GM13976 (cell line): ENCODE results near the gene C3orf18.

Experiments
- DNase-seq: peaks from one replicate; pipeline ENCODE4 v3.0.0; 2012; ENCODE audit warnings: low spot score
- in situ Hi-C: fragments of 300-500 bp; cut with MboI; formaldehyde crosslinking; loops from one replicate; pipeline ENCODE4 v1.12.0; 2022; ENCODE audit warnings: low sequenced_read_pairs, mixed read lengths, inconsistent platforms; ENCODE audit not compliant: unreplicated experiment
- TF ChIP-seq, protein P1 (sequence below): IDR thresholded peaks from 2 replicates; pipeline ENCODE4 v1.5.1; 2012; ENCODE audit warnings: borderline replicate concordance, mild to moderate bottlenecking; ENCODE audit not compliant: insufficient read depth; ENCODE audit errors: extremely low read depth, missing control alignments, control extremely low read depth

C3orf18 gene

DNA sequence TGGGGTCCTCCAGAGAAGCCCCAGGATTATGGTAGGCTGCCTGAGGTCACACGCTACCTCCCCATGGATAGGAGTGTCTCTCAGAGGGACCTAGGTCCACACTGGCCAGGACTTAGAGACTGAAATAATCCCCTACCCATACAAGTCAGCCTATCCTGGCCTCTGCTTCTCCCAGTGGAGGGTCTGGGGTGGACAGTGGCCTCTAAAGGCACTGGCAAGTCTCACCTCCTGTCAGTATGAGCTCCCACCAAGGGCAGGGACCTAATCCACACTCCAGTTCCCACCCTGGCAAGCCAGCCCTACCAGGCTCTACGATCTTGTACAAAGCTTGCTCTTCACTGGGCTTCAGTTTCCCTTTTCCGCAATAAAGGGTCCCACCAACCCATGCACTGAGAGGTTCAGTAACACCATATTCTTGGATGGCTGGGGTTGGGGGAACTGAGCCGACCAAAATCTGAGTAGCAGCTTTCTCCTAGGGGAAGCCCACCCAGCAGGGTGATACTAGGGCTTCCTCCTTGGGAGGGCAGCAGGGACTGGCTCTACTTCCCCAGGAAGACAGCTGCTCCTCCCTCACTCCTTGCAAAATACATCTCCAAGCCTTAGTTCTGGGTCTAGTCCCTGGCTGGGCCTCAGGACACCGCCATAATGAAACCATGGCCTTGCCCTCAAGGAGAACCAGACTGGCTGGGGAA lies 41.7 kb upstream of the C3orf18 start:
- in situ Hi-C loops: no loop called here
- TF ChIP-seq, protein P1, sequence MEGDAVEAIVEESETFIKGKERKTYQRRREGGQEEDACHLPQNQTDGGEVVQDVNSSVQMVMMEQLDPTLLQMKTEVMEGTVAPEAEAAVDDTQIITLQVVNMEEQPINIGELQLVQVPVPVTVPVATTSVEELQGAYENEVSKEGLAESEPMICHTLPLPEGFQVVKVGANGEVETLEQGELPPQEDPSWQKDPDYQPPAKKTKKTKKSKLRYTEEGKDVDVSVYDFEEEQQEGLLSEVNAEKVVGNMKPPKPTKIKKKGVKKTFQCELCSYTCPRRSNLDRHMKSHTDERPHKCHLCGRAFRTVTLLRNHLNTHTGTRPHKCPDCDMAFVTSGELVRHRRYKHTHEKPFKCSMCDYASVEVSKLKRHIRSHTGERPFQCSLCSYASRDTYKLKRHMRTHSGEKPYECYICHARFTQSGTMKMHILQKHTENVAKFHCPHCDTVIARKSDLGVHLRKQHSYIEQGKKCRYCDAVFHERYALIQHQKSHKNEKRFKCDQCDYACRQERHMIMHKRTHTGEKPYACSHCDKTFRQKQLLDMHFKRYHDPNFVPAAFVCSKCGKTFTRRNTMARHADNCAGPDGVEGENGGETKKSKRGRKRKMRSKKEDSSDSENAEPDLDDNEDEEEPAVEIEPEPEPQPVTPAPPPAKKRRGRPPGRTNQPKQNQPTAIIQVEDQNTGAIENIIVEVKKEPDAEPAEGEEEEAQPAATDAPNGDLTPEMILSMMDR: no peak
- no peak for DNase-seq

DNA sequence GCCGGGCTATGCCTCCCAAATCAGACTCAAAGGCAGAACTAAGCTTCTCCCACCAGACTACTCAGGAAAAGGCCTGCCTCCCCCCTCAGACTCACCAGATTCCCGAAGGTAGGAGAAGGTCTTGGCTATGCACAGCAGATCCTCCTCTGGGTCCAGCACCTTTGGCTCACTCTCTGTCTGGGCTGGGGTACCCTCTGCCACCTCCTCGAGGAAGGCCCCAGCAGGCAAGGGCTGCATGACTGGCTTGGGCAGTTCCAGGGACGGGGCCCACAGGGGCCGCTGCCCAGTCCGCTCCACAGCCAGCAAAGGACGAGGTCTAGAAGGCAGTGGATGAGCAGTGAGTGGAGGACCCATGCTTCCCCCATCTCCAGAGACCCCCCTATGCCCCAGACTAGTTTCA lies 40.7 kb upstream of the C3orf18 start:
- in situ Hi-C loops: no loop called here
- DNase-seq: no peak
- TF ChIP-seq, protein P1: no peak

DNA sequence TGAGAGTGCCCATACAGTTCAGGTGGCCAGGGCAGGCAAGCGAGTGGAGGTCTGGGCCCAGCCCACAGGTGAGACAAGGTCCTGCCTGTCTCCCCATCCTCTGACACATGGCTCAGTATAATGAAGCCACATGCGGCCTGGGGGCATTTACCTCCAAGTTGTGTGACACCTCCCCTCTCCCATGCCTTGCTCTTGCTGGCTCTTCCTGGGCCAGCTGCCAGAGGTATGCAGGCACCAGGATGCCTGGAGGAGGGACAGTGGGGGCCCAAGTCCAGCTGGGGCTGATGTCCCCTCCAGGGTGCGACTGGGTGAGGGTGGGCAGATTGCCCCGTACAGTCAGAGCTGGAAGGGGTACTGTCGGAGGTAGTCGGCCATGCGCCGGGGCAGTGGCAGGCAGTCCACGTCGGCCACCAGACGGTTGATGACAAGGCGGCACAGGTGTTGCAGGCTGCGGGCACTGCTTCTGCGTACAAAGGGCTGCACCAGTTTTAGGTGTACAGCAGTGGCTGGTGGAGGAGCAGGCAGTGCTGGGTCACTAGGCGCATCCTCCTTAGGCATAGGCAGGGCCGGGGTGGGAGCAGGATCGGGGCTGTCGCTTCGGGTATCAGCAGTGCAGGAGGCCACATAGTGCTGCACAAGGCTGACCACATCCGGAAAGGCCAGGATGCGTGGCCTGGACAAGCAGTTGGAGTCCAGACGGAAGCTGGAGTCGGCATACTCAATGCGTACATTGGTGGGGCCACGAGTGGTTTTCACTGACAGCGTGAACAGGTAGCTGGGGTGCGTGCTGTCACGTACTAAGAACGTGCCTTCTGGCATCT lies 39.9 kb upstream of the C3orf18 start:
- no peak for DNase-seq
- TF ChIP-seq, protein P1: no peak
- in situ Hi-C loops: no loop called here

DNA sequence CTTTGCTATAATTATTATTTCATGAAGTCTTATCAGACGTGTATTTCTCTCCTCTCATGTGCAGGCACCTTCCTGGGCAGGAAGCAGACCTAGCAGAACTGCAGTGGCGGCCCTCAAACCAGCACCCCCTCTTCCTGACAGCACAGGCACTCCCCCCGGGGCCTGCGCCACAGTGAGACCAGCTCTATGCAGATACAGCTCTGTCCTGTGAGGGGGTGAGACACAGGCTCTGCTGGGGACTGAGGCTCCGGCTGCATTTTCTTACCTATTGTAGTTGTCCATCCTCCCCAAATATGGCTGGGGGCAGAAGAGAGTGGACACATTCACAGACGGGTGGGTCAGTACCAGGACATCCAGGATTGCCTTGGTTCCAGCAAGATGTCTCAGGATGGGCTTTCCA lies 39.0 kb upstream of the C3orf18 start:
- in situ Hi-C loops: no loop called here
- TF ChIP-seq, protein P1: no peak
- no peak for DNase-seq

DNA sequence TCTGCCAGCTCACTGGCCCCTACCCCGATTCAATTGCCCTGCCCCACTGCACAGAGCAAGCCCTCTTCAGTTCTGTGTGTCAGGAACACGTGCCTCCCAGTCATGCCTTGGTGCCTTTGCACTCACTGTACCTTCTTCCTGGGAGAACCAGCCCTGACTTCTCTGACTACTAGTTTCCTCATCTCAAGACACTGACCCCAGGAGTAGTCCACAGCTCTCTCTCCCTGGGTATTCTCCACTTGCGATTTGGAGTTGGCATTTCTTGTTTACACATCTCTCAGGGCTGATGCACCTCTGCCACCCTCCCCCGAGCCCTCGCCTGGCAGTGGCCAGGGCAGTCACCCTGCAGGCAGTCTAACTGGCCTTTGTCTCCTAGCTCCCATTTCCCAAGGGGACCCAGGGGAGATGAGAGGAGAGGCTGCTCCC lies 38.4 kb upstream of the C3orf18 start:
- TF ChIP-seq, protein P1: no peak
- DNase-seq: no peak
- in situ Hi-C loops: no loop called here

DNA sequence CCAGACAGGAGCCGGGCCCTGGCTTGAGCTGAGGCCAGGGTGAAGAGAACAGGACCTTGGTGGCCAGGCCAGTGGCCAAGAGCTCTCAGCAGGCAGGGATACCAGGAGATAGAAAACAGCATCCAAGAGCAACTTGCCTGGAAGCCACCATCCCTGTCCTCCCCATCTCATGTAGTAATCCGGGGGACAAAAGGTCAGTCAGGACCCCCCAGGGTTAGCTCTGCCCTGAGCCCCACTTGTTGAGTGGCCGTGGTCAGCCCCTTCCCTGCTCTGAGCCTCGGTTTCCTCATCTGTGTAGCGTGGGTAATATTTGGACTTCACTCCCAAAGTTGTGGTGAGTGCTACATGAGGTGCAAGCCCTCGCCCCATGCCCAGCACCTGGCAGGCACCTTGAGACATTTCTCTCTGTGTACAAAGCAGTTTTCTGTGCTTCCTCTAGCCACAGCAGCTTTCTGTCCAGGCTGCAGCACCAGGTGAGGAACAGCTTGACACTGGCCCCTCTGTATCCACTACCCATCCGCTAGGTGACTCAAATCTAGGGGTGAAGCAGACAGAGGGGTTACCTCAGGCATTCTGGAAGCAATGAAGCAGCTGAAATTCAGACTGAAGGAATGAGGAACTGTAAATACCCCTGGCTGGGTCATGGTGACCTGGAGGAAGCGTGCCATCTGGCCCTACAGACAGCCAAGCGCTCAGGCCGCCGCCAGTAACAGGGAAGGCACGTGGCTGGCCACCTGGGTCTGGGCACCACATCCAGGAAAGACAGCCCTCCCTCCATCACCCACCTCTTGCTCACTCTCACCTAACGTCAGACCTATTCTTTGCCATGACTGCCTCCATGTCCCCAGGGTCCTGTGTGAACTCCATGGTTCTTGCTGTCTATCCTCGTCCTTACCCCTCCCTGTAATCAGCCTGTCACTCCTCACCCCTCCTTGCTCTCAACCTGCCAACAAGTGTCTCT lies 37.4 kb upstream of the C3orf18 start:
- in situ Hi-C loops: no loop called here
- TF ChIP-seq, protein P1: no peak
- DNase-seq: no peak
